Measurements from ENCODE around the gene ISCU. TPM values are rescaled to one million over a fixed set of nuclear protein-coding genes. Genes with fewer than 3 reads are reported as not detected.
A peak's percentile ranks its signal among the peaks of the same experiment; 100 is the strongest.

ISCU gene
- total RNA-seq, 4 donors from 2014 or later, result 172 to 269 (median 185) TPM

DNA sequence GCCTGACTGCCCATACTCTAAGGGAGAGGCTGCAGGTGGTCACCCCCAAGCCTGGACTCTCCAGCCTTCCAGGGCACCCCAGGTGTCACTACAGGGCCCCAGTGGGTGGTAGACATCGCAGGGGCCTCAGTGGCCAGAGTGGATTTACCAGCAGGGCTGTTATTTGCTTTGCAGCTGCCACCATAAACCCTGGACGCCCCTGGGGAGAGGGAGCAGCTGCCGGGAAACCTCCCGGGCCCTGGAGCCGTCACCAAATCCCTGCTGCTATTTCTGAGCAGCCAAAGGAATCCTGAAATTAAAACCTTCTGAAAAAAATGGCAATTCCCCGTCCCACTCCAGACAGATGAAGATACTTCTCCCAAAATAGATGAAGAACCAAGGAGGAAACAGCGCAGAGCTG lies 21.6 kb downstream of the ISCU start:
- Histone ChIP-seq H3K4me3 (no peak overlapping the region), H3K4me1 (peaks cover 0 to 41% (median 10%) of the 10 kb centered on the region in 4 donors), H3K27me3 (no peaks in the 10 kb centered on the region), H3K27ac (peak overlapping the region in 2 of 4 donors; percentile 9 to 12), H3K36me3 (no peaks in the 10 kb centered on the region), H3K9me3 (no peaks in the 10 kb centered on the region)
- no peak for TF ChIP-seq EP300 (IDR thresholded peaks at IDR 0.05)
- WGBS, 2 donors, result 42 to 63% methylated on average over 6 to 7 of the region's 7 CpGs
- DNase-seq (ENCODE audit: low spot score in 2 of 2), result no peak

DNA sequence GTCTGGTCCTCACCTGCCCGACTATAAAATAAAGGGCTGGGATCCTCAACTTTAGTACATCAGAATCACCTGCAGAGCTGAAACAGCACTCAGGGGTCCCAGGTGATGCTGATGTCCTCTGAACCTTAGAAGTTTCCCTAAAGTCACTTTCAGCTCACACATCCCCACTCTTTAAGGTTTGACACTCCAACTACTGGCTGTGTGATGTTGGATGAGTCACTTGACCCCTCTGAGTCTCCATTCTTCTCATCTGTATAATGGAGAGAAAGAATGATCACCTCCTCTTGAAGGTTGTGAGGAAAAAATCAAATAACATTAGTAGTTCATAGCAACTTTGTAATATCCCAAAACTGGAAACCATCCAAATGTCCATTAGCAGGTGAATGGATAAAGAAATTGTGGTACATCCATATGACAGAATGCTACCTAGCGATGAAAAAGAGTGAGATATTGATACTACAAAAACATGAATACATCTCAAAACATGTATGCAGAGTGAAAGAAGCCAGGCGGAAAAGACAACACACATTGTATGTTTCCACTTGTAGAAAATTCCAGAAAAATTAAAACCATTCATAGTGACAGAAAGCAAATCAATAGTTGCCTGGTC lies 22.2 kb downstream of the ISCU start:
- Histone ChIP-seq H3K27me3 (no peaks in the 10 kb centered on the region), H3K4me1 (peaks cover 0 to 44% (median 8%) of the 10 kb centered on the region in 4 donors), H3K36me3 (no peaks in the 10 kb centered on the region), H3K27ac (peak overlapping the region in 1 of 4 donors; percentile 12), H3K4me3 (no peak overlapping the region), H3K9me3 (no peaks in the 10 kb centered on the region)
- TF ChIP-seq POLR2A (IDR thresholded peaks at IDR 0.05) (no peak), EP300 (IDR thresholded peaks at IDR 0.05) (no peak)
- TF ChIP-seq, protein P1, sequence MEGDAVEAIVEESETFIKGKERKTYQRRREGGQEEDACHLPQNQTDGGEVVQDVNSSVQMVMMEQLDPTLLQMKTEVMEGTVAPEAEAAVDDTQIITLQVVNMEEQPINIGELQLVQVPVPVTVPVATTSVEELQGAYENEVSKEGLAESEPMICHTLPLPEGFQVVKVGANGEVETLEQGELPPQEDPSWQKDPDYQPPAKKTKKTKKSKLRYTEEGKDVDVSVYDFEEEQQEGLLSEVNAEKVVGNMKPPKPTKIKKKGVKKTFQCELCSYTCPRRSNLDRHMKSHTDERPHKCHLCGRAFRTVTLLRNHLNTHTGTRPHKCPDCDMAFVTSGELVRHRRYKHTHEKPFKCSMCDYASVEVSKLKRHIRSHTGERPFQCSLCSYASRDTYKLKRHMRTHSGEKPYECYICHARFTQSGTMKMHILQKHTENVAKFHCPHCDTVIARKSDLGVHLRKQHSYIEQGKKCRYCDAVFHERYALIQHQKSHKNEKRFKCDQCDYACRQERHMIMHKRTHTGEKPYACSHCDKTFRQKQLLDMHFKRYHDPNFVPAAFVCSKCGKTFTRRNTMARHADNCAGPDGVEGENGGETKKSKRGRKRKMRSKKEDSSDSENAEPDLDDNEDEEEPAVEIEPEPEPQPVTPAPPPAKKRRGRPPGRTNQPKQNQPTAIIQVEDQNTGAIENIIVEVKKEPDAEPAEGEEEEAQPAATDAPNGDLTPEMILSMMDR (IDR thresholded peaks at IDR 0.05), result no peak
- 76 to 86% methylated on average over 3 of the region's 3 CpGs for WGBS, 2 donors
- DNase-seq (ENCODE audit: low spot score in 2 of 2), result no peak

- Histone ChIP-seq H3K27ac (no peak overlapping the region), H3K4me1 (peaks cover 0 to 40% (median 7%) of the 10 kb centered on the region in 4 donors), H3K9me3 (no peaks in the 10 kb centered on the region), H3K36me3 (no peaks in the 10 kb centered on the region), H3K4me3 (no peak overlapping the region), H3K27me3 (no peaks in the 10 kb centered on the region)
- DNase-seq (ENCODE audit: low spot score in 2 of 2), result no peak
- TF ChIP-seq EP300 (IDR thresholded peaks at IDR 0.05) (no peak), POLR2A (IDR thresholded peaks at IDR 0.05) (no peak)
- TF ChIP-seq, protein P1 (IDR thresholded peaks at IDR 0.05), result no peak
- WGBS, 2 donors, result 39 to 48% methylated on average over 4 of the region's 4 CpGs
Observed at GRCh38 chr12:108585864-108586263, 23.5 kb downstream of the ISCU start.

DNA sequence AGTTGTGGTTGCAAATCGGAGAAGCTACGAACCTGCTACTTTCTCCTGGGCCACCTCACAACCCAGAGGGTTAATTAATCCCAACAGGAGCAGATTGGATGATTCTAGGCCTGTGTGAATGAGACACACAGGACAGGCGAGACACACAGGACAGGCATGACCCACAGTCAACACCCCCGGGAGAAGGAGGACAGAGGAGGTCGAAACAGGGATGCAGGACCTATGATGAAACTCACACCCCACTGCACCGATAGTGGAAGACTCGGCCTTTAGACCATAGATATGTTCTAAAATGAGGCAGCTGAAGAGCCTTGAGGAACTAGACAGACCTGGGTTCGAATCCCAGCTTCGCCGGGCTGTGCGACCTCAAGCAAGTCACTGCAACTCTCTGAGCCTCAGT lies 23.9 kb downstream of the ISCU start:
- no peak for TF ChIP-seq POLR2A (IDR thresholded peaks at IDR 0.05)
- no peak for TF ChIP-seq EP300 (IDR thresholded peaks at IDR 0.05)
- TF ChIP-seq, protein P1 (IDR thresholded peaks at IDR 0.05), result no peak
- Histone ChIP-seq H3K36me3 (no peaks in the 10 kb centered on the region), H3K27ac (no peak overlapping the region), H3K27me3 (no peaks in the 10 kb centered on the region), H3K4me3 (no peak overlapping the region), H3K4me1 (peaks cover 0 to 36% (median 5%) of the 10 kb centered on the region in 4 donors), H3K9me3 (no peaks in the 10 kb centered on the region)
- WGBS, 2 donors, result 89 to 91% methylated on average over 11 of the region's 11 CpGs
- DNase-seq (ENCODE audit: low spot score in 2 of 2), result no peak

DNA sequence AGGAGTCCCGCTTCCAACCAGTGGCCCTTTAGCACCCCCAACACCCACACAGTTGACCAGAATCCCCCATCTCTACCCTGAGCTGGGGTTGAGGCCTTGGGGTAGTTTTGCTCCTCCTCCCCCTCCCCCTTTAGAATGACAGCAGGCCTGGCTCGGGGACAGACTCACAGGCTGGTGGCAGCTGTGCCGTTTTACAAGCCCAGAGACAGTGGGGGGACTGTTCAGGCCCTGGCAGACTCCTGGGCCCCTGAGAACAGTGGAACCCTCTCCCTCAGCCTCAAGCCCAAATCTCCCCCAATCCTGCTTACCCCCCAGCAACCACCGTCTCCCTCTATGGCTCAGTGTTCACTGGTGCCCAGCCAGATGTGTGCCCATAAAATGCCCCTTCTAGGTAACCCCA lies 25.4 kb downstream of the ISCU start:
- Histone ChIP-seq H3K27ac (no peak overlapping the region), H3K27me3 (no peaks in the 10 kb centered on the region), H3K4me3 (no peak overlapping the region), H3K9me3 (no peaks in the 10 kb centered on the region), H3K4me1 (peaks cover 0 to 21% (median 0%) of the 10 kb centered on the region in 4 donors), H3K36me3 (no peaks in the 10 kb centered on the region)
- TF ChIP-seq, protein P1 (IDR thresholded peaks at IDR 0.05), result no peak
- TF ChIP-seq POLR2A (IDR thresholded peaks at IDR 0.05) (no peak), EP300 (IDR thresholded peaks at IDR 0.05) (no peak)
- no peak for DNase-seq (ENCODE audit: low spot score in 2 of 2)
- 47 to 63% methylated on average over 4 of the region's 4 CpGs for WGBS, 2 donors
